SK-N-SH (cell line): ENCODE results near the gene TNFRSF21. TPM values are rescaled to one million over a fixed set of nuclear protein-coding genes. Genes with fewer than 3 reads are reported as not detected.

Source experiments
- CTCF ChIA-PET: fragments of 300-600, 350-600 bp; formaldehyde crosslinking; extraction: SDS; loops from one replicate; lab custom pipeline; 2021; lab: Yijun Ruan, JAX
- POLR2A ChIA-PET: fragments of 350-600 bp; sonication (Branson Sonifier 250); formaldehyde crosslinking; extraction: SDS; loops from one replicate; lab custom pipeline; 2020; ENCODE audit warnings: antibody characterized with exemption, inconsistent platforms; lab: Yijun Ruan, JAX
- DNase-seq: peaks from one replicate; pipeline ENCODE4 v3.0.0; 2012
- H2AFZ ChIP-seq: fragments of 200-600 bp; sonication (generic); 2 replicates; pipeline ENCODE4 v1.8.1; 2016; ENCODE audit warnings: antibody characterized with exemption, mild to moderate bottlenecking, low read depth
- H3F3A ChIP-seq: fragments of 200-600 bp; sonication (generic); replicated peaks from 2 replicates; pipeline ENCODE3; 2016; ENCODE audit warnings: antibody characterized with exemption, mild to moderate bottlenecking; ENCODE audit not compliant: insufficient read depth
- H3K27ac ChIP-seq, 2 experiments: fragments of 200-500 bp in 1 of 2; fragments of 200-600 bp in 1 of 2; sonication (Bioruptor generic) in 1 of 2; sonication (generic), shearing (Covaris generic) in 1 of 2; 2 replicates each; pipeline versions ENCODE4 v1.5.1 to v1.6.1; 2014 to 2016; ENCODE audit warnings: low read depth in 2 of 2, inconsistent platforms in 1 of 2, low read length in 1 of 2, mild to moderate bottlenecking in 1 of 2, mixed read lengths in 1 of 2
- H3K27me3 ChIP-seq: fragments of 200-600 bp; sonication (generic), shearing (Covaris generic); 2 replicates; pipeline ENCODE4 v1.6.1; 2016; ENCODE audit warnings: mixed run types; ENCODE audit not compliant: insufficient read depth
- H3K36me3 ChIP-seq, 2 experiments: fragments of 200-500 bp in 1 of 2; fragments of 200-600 bp in 1 of 2; sonication (Bioruptor generic) in 1 of 2; sonication (generic) in 1 of 2; replicated peaks in 1 of 2; 2 replicates each; pipeline versions ENCODE3 to v1.5.1; 2014 to 2016; ENCODE audit warnings: low read length in 1 of 2, mild to moderate bottlenecking in 1 of 2; ENCODE audit not compliant: insufficient read depth in 2 of 2, control insufficient read depth in 1 of 2
- H3K4me1 ChIP-seq, 2 experiments: fragments of 200-500 bp in 1 of 2; fragments of 200-600 bp in 1 of 2; sonication (Bioruptor generic) in 1 of 2; sonication (generic), shearing (Covaris generic) in 1 of 2; 2 replicates each; pipeline versions ENCODE4 v1.5.1 to v1.6.1; 2014 to 2016; ENCODE audit warnings: low read depth in 1 of 2, low read length in 1 of 2, mixed run types in 1 of 2; ENCODE audit not compliant: insufficient read depth in 2 of 2, control insufficient read depth in 1 of 2
- H3K4me2 ChIP-seq: fragments of 200-600 bp; sonication (generic), shearing (Covaris generic); 2 replicates; pipeline ENCODE4 v1.6.1; 2017; ENCODE audit warnings: mixed run types
- H3K4me3 ChIP-seq, 2 experiments: fragments of 200-500 bp in 1 of 2; fragments of 200-600 bp in 1 of 2; sonication (Bioruptor generic) in 1 of 2; sonication (generic), shearing (Covaris generic) in 1 of 2; 2 replicates each; pipeline versions ENCODE4 v1.5.1 to v1.8.1; 2014 to 2016; ENCODE audit warnings: low read depth in 2 of 2, inconsistent platforms in 1 of 2, low read length in 1 of 2, mild to moderate bottlenecking in 1 of 2, mixed read lengths in 1 of 2, moderate library complexity in 1 of 2
- H3K79me2 ChIP-seq: fragments of 200-600 bp; sonication (generic); 2 replicates; pipeline ENCODE4 v1.8.1; 2017; ENCODE audit warnings: mild to moderate bottlenecking; ENCODE audit not compliant: insufficient read depth
- H3K9ac ChIP-seq: fragments of 200-600 bp; sonication (generic); 2 replicates; pipeline ENCODE4 v1.6.1; 2017; ENCODE audit warnings: mixed run types
- H3K9me2 ChIP-seq: fragments of 200-600 bp; sonication (generic); 2 replicates; pipeline ENCODE4 v1.6.1; 2017; ENCODE audit warnings: mixed run types
- H3K9me3 ChIP-seq: fragments of 200-600 bp; sonication (generic); 2 replicates; pipeline ENCODE4 v1.6.1; 2017; ENCODE audit warnings: mixed run types, mild to moderate bottlenecking, moderate library complexity
- H4K20me1 ChIP-seq: fragments of 200-600 bp; sonication (generic); 2 replicates; pipeline ENCODE4 v1.6.1; 2017; ENCODE audit warnings: mild to moderate bottlenecking, mixed run types; ENCODE audit not compliant: insufficient read depth
- EP300 ChIP-seq, 2 experiments: IDR thresholded peaks; 2 replicates each; pipeline versions ENCODE4 v1.4.0 to v1.6.1; 2012; ENCODE audit warnings: borderline replicate concordance in 1 of 2, low read depth in 1 of 2, low read length in 1 of 2
- EZH2phosphoT487 ChIP-seq: fragments of 200-600 bp; sonication (generic); IDR thresholded peaks from 2 replicates; pipeline ENCODE4 v1.6.1; 2017; ENCODE audit warnings: low read depth, mixed run types, mild to moderate bottlenecking, antibody characterized with exemption, moderate library complexity, borderline replicate concordance
- FOSL2 ChIP-seq: IDR thresholded peaks from 2 replicates; pipeline ENCODE4 v1.4.0; 2012; ENCODE audit warnings: low read depth, mild to moderate bottlenecking, moderate library complexity, borderline replicate concordance
- GABPA ChIP-seq: IDR thresholded peaks from 2 replicates; pipeline ENCODE4 v1.4.0; 2012; ENCODE audit warnings: low read depth, mild to moderate bottlenecking
- GATA2 ChIP-seq: sonication (generic); formaldehyde crosslinking; IDR thresholded peaks from 2 replicates; pipeline ENCODE4 v1.5.0; 2020; ENCODE audit warnings: mild to moderate bottlenecking, missing genetic modification reagents
- POLR2AphosphoS5 ChIP-seq: IDR thresholded peaks from 2 replicates; pipeline ENCODE4 v1.6.1; 2012; ENCODE audit warnings: low read depth, low read length
- RAD21 ChIP-seq: IDR thresholded peaks from 2 replicates; pipeline ENCODE4 v1.6.1; 2012; ENCODE audit warnings: mild to moderate bottlenecking, low read length
- REST ChIP-seq: IDR thresholded peaks from 2 replicates; pipeline ENCODE4 v1.6.1; 2012; ENCODE audit warnings: mild to moderate bottlenecking, low read depth, low read length, moderate library complexity
- RXRA ChIP-seq: IDR thresholded peaks from 2 replicates; pipeline ENCODE4 v1.4.0; 2012; ENCODE audit warnings: low read depth, mild to moderate bottlenecking, borderline replicate concordance
- SIN3A ChIP-seq: IDR thresholded peaks from 2 replicates; pipeline ENCODE4 v1.6.1; 2012; ENCODE audit warnings: low read depth, mild to moderate bottlenecking, low read length, moderate library complexity, borderline replicate concordance
- SMC3 ChIP-seq: IDR thresholded peaks from 2 replicates; pipeline ENCODE4 v1.6.1; 2012; ENCODE audit warnings: low read depth, low read length, improper control_type of control experiment
- TAF1 ChIP-seq: IDR thresholded peaks from 2 replicates; pipeline ENCODE4 v1.6.1; 2012; ENCODE audit warnings: low read depth, mild to moderate bottlenecking, low read length, moderate library complexity, borderline replicate concordance
- TCF12 ChIP-seq: IDR thresholded peaks from 2 replicates; pipeline ENCODE4 v1.4.0; 2012
- TEAD4 ChIP-seq: IDR thresholded peaks from 2 replicates; pipeline ENCODE4 v1.4.0; 2012; ENCODE audit warnings: mild to moderate bottlenecking, borderline replicate concordance; ENCODE audit not compliant: insufficient read depth
- YY1 ChIP-seq: IDR thresholded peaks from 2 replicates; pipeline ENCODE4 v1.4.0; 2012; ENCODE audit warnings: low read depth, mild to moderate bottlenecking
- WGBS: methylation state at CpG from one replicate; pipeline ENCODE4 v1.1.6; 2017; ENCODE audit warnings: low lambda C conversion rate; 5-methylcytosine and 5-hydroxymethylcytosine counted together
- polyA plus RNA-seq, 3 experiments: library from polyadenylated mRNA; depleted of rRNA; stranded (reverse); fragments of >200 nt; gene quantifications; 2 replicates each; pipeline ENCODE4 v1.2.3, GENCODE V29; 2012
- TF ChIP-seq, protein P1 (sequence below): fragments of 200-600 bp; sonication (generic); IDR thresholded peaks from 2 replicates; pipeline ENCODE4 v1.6.1; 2017; ENCODE audit warnings: antibody characterized with exemption, mild to moderate bottlenecking, moderate library complexity
- TF ChIP-seq, protein P2 (sequence below): fragments of 150-350 bp; IDR thresholded peaks from 2 replicates; pipeline ENCODE4 v1.6.1; 2016; ENCODE audit warnings: mild to moderate bottlenecking, low read depth, low read length

Gene TNFRSF21
- polyA plus RNA-seq, 1 of the 3 experiments (the other 2 are of a cell fraction) = 9.2 TPM

DNA sequence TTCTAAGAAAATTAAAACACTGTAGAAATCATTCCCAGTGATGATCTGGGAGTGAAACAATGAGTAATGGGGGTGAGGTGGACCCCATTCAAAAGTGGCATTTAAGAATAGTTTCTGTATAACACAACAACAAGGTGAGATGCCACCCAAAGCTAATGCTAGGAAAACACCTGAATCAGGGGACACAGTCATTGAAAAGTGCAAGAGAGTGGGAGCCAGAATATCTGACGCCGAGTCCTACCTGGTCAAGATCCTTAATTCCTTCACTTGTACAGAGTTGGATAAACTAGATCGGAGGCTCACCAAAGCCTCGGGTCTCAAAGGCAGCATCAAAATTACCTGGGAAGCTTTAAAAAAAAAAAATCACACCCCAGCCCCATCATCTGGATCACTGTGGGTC is 17.7 kb downstream of the TNFRSF21 start:
- ChIA-PET POLR2A (no interaction called here), CTCF (interaction anchor here (1.1 kb wide), 1 partner anchor 15 kb away, joined by 3 read pairs; no protein-coding TSS in a partner anchor)
- Histone ChIP-seq H3K9me3 (no peaks in the 10 kb centered on the region), H4K20me1 (no peaks in the 10 kb centered on the region), H2AFZ (no peak overlapping the region), H3K27me3 (no peaks in the 10 kb centered on the region), H3K9me2 (no peaks in the 10 kb centered on the region), H3K79me2 (no peaks in the 10 kb centered on the region), H3K27ac (no peak overlapping the region), H3K4me2 (no peak overlapping the region), H3K4me1 (no peaks in the 10 kb centered on the region; a peak in 1 of 4 replicates), H3K36me3 (no peaks in the 10 kb centered on the region), H3K9ac (no peak overlapping the region), H3F3A (no peaks in the 10 kb centered on the region), H3K4me3 (no peak overlapping the region)
- no peak for TF ChIP-seq FOSL2
- TF ChIP-seq SMC3 = no peak
- no peak for TF ChIP-seq POLR2AphosphoS5
- no peak for TF ChIP-seq GABPA
- TF ChIP-seq, protein P1, sequence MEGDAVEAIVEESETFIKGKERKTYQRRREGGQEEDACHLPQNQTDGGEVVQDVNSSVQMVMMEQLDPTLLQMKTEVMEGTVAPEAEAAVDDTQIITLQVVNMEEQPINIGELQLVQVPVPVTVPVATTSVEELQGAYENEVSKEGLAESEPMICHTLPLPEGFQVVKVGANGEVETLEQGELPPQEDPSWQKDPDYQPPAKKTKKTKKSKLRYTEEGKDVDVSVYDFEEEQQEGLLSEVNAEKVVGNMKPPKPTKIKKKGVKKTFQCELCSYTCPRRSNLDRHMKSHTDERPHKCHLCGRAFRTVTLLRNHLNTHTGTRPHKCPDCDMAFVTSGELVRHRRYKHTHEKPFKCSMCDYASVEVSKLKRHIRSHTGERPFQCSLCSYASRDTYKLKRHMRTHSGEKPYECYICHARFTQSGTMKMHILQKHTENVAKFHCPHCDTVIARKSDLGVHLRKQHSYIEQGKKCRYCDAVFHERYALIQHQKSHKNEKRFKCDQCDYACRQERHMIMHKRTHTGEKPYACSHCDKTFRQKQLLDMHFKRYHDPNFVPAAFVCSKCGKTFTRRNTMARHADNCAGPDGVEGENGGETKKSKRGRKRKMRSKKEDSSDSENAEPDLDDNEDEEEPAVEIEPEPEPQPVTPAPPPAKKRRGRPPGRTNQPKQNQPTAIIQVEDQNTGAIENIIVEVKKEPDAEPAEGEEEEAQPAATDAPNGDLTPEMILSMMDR = no peak
- TF ChIP-seq RXRA = no peak
- no peak for TF ChIP-seq TEAD4
- TF ChIP-seq TAF1 = no peak
- TF ChIP-seq EP300 (IDR thresholded peaks at IDR 0.05; ENCODE audit: borderline replicate concordance in 1 of 2, low read depth in 1 of 2, low read length in 1 of 2) = no peak
- TF ChIP-seq, protein P2, sequence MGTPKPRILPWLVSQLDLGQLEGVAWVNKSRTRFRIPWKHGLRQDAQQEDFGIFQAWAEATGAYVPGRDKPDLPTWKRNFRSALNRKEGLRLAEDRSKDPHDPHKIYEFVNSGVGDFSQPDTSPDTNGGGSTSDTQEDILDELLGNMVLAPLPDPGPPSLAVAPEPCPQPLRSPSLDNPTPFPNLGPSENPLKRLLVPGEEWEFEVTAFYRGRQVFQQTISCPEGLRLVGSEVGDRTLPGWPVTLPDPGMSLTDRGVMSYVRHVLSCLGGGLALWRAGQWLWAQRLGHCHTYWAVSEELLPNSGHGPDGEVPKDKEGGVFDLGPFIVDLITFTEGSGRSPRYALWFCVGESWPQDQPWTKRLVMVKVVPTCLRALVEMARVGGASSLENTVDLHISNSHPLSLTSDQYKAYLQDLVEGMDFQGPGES = no peak
- no peak for TF ChIP-seq TCF12
- TF ChIP-seq GATA2 (CRISPR knock-in tag) = no peak
- no peak for TF ChIP-seq YY1
- DNase-seq = no peak
- whole genome bisulfite sequencing = 94% methylated on average over 4 of the region's 4 CpGs

DNA sequence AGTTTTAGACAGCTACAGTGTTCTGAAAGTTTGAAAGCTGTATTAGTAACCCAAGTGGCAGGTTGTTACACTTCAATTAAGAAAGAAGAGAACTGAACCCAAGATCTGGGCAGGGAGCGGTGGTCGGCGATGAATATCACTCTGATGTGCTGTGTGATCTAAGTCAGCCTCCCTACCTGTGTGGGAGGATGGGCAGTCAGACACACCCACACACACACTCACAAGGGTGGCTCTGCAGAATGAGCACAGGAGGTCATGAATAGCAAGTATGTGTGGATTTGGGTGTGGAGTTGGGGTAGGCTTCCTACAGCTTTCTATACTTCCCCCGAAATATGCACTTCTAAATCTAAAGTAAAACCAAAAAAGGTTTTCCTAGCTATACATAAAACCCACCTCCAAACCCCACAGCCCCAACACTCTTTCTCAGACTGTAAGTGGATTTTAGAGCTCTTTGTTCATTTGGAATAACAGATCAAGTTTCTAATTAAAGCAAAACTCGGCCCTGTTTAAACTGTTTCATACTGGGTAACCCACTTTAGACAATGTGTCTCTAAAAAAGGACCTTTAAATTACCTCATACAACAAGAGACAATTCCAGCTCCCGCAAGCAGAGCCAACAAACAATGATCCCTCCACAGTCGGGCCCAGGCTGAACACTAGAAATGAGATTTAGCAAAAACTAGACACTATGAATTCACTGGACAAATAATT is 19.4 kb downstream of the TNFRSF21 start:
- Histone ChIP-seq H3K27me3 (no peaks in the 10 kb centered on the region), H3K4me3 (no peak overlapping the region), H3K4me1 (no peaks in the 10 kb centered on the region; a peak in 1 of 4 replicates), H3K9ac (no peak overlapping the region), H4K20me1 (no peaks in the 10 kb centered on the region), H3K4me2 (no peak overlapping the region), H3K9me3 (no peaks in the 10 kb centered on the region), H3F3A (no peaks in the 10 kb centered on the region), H2AFZ (no peak overlapping the region), H3K79me2 (no peaks in the 10 kb centered on the region), H3K9me2 (no peaks in the 10 kb centered on the region), H3K27ac (no peak overlapping the region), H3K36me3 (no peaks in the 10 kb centered on the region)
- POLR2A ChIA-PET = no interaction called here
- 86% methylated on average over 7 of the region's 7 CpGs for WGBS
- CTCF ChIA-PET = interaction anchor here (0.8 kb wide), 1 partner anchor 9 kb away, joined by 4 read pairs; no protein-coding TSS in a partner anchor
- DNase-seq = no peak
- TF ChIP-seq, protein P2 = no peak
- no peak for TF ChIP-seq REST
- TF ChIP-seq SIN3A = no peak
- TF ChIP-seq YY1 = no peak
- no peak for TF ChIP-seq RAD21
- TF ChIP-seq EZH2phosphoT487 = no peak
